Endothelial cell (in vitro differentiated cells): ENCODE data around the gene COPS4. TPM values are rescaled to one million over a fixed set of nuclear protein-coding genes. Genes with fewer than 3 reads are reported as not detected.

Experiments used
- DNase-seq: peaks from one replicate; pipeline ENCODE4 v3.0.0; 2021; ENCODE audit warnings: low spot score
- H3K27ac Mint-ChIP-seq: one replicate; pipeline ENCODE4 v1.8.0; 2021; ENCODE audit warnings: mixed read lengths, inconsistent platforms; ENCODE audit not compliant: unreplicated experiment
- H3K27me3 Mint-ChIP-seq: one replicate; pipeline ENCODE4 v1.8.0; 2021; ENCODE audit warnings: mild to moderate bottlenecking, moderate library complexity, mixed read lengths, inconsistent platforms; ENCODE audit not compliant: unreplicated experiment
- H3K36me3 Mint-ChIP-seq: one replicate; pipeline ENCODE4 v1.8.0; 2021; ENCODE audit warnings: mild to moderate bottlenecking, low read depth, mixed read lengths, inconsistent platforms; ENCODE audit not compliant: unreplicated experiment
- H3K4me1 Mint-ChIP-seq: one replicate; pipeline ENCODE4 v1.8.0; 2021; ENCODE audit warnings: mild to moderate bottlenecking, mixed read lengths, inconsistent platforms; ENCODE audit not compliant: unreplicated experiment
- H3K4me3 Mint-ChIP-seq: one replicate; pipeline ENCODE4 v1.8.0; 2021; ENCODE audit warnings: mild to moderate bottlenecking, mixed read lengths, inconsistent platforms; ENCODE audit not compliant: unreplicated experiment
- H3K9me3 Mint-ChIP-seq: one replicate; pipeline ENCODE4 v1.8.0; 2021; ENCODE audit warnings: mixed read lengths, inconsistent platforms; ENCODE audit not compliant: unreplicated experiment
- CTCF ChIP-seq: fragments of 200-600 bp; sonication (generic); IDR thresholded peaks from one replicate; pipeline ENCODE4 v1.5.0; 2021; ENCODE audit warnings: antibody characterized with exemption; ENCODE audit not compliant: unreplicated experiment
- total RNA-seq: library from RNA; stranded (reverse); fragmentation: NEBNext Ultra II Directional; extraction: Animal tissue kit (Norgen Biotek cat#: 25700); gene quantifications from one replicate; pipeline ENCODE4 v1.2.1, GENCODE V29; 2021; ENCODE audit not compliant: unreplicated experiment

Gene COPS4
- total RNA-seq, 1 donor from 2014 or later: 32.2 TPM

GRCh38 chr4:83115656-83116285 is 80.8 kb downstream of the COPS4 start:
- Mint-ChIP-seq H3K9me3 (no peaks in the 10 kb centered on the region), H3K27ac (no peak overlapping the region), H3K4me1 (no peaks in the 10 kb centered on the region), H3K27me3 (no peaks in the 10 kb centered on the region), H3K36me3 (no peaks in the 10 kb centered on the region), H3K4me3 (no peak overlapping the region)
- no peak for TF ChIP-seq CTCF
- DNase-seq: no peak

GRCh38 chr4:83118869-83119268 is 83.9 kb downstream of the COPS4 start:
- no peak for DNase-seq
- no peaks in the 10 kb centered on the region for H3K4me1 Mint-ChIP-seq
- no peaks in the 10 kb centered on the region for H3K36me3 Mint-ChIP-seq
- H3K9me3 Mint-ChIP-seq: no peaks in the 10 kb centered on the region
- H3K27me3 Mint-ChIP-seq: no peaks in the 10 kb centered on the region
- H3K4me3 Mint-ChIP-seq: no peak overlapping the region
- H3K27ac Mint-ChIP-seq: no peak overlapping the region
- no peak for TF ChIP-seq CTCF

- TF ChIP-seq CTCF: no peak
- Mint-ChIP-seq H3K4me1 (no peaks in the 10 kb centered on the region), H3K9me3 (no peaks in the 10 kb centered on the region), H3K27me3 (no peaks in the 10 kb centered on the region), H3K4me3 (no peak overlapping the region), H3K36me3 (no peaks in the 10 kb centered on the region), H3K27ac (no peak overlapping the region)
- DNase-seq: no peak
Observed at GRCh38 chr4:83121246-83121645, 86.3 kb downstream of the COPS4 start.

- Mint-ChIP-seq H3K36me3 (no peaks in the 10 kb centered on the region), H3K4me1 (no peaks in the 10 kb centered on the region), H3K4me3 (no peak overlapping the region), H3K27ac (no peak overlapping the region), H3K27me3 (no peaks in the 10 kb centered on the region), H3K9me3 (no peaks in the 10 kb centered on the region)
- DNase-seq: no peak
- TF ChIP-seq CTCF: no peak
Observed at GRCh38 chr4:83124111-83124780, 89.3 kb downstream of the COPS4 start.

Other genes starting within 250 kb of the COPS4 start
- 0.38 TPM for gene SCD5, start 236.4 kb upstream of the COPS4 start, total RNA-seq
- gene SEC31A, start 144.0 kb upstream of the COPS4 start, total RNA-seq: 172 TPM
- 5.1 TPM for gene THAP9, start 134.4 kb upstream of the COPS4 start, total RNA-seq
- gene LIN54, start 24.4 kb upstream of the COPS4 start, total RNA-seq: 10.9 TPM
- not detected for gene PLAC8, start 79.5 kb downstream of the COPS4 start, total RNA-seq
- gene COQ2, start 249.6 kb downstream of the COPS4 start, total RNA-seq: 14.1 TPM